GM18526 (cell line): ENCODE results near the gene NUDT14.

Experiments used
- POLR2A ChIP-seq: IDR thresholded peaks from 3 replicates; pipeline ENCODE4 v1.6.1; 2011; ENCODE audit not compliant: insufficient read length; ENCODE audit errors: extremely low read depth

NUDT14 gene

GRCh38 chr14:105178069-105178867 lies 2.8 kb downstream of the NUDT14 start:
- TF ChIP-seq POLR2A, result no peak

GRCh38 chr14:105177082-105177481 lies 4.0 kb downstream of the NUDT14 start:
- no peak for TF ChIP-seq POLR2A

GRCh38 chr14:105176513-105176912 lies 4.6 kb downstream of the NUDT14 start:
- TF ChIP-seq POLR2A, result no peak

GRCh38 chr14:105173901-105174894 lies 6.9 kb downstream of the NUDT14 start:
- TF ChIP-seq POLR2A, result no peak

- no peak for TF ChIP-seq POLR2A
Observed at GRCh38 chr14:105173145-105173544, 8.0 kb downstream of the NUDT14 start.

GRCh38 chr14:105172476-105172875 lies 8.6 kb downstream of the NUDT14 start:
- no peak for TF ChIP-seq POLR2A

GRCh38 chr14:105171004-105171673 lies 10.0 kb downstream of the NUDT14 start:
- no peak for TF ChIP-seq POLR2A

GRCh38 chr14:105169776-105170655 lies 11.1 kb downstream of the NUDT14 start:
- no peak for TF ChIP-seq POLR2A

GRCh38 chr14:105168979-105169507 lies 12.1 kb downstream of the NUDT14 start:
- no peak for TF ChIP-seq POLR2A

GRCh38 chr14:105168496-105168978 lies 12.6 kb downstream of the NUDT14 start, which contains the start of gene JAG2:
JAG2 (minus strand) TSS chr14:105168776; CDS start chr14:105168420, 356 bp downstream.
- no peak for TF ChIP-seq POLR2A

- no peak for TF ChIP-seq POLR2A
Observed at GRCh38 chr14:105168093-105168420, 13.1 kb downstream of the NUDT14 start.

GRCh38 chr14:105167303-105168092 lies 13.6 kb downstream of the NUDT14 start:
- TF ChIP-seq POLR2A, result no peak
